ENCODE measurements around the gene CCDC59. TPM values are rescaled to one million over a fixed set of nuclear protein-coding genes. Genes with fewer than 3 reads are reported as not detected.

The CCDC59 gene
- total RNA-seq, 4 donors from 2014 or later: 5.8 to 62.5 (median 35.3) TPM

GRCh38 chr12:82357845-82358199, 365 bp downstream of the CCDC59 start:
- 1% methylated on average over 10 of the region's 10 CpGs for WGBS, 2 donors (ENCODE audit: low coverage in 1 of 2)
- no peak for DNase-seq
- peaks cover 0 to 25% (median 9%) of the 10 kb centered on the region in 4 donors for H3K36me3 ChIP-seq
- in situ Hi-C loops (cut with MboI; ENCODE audit: low pct_ligation_motif_present in 1 of 4, low pct_unique_long_range_greater_than_20kb in 1 of 4, low sequenced_read_pairs in 3 of 4) (no loop called here), intact Hi-C loops (cut with DNase I; ENCODE audit: low total_unique reads) (loop anchor here (10.0 kb wide), 1 partner anchor 713 kb away; no protein-coding TSS in a partner anchor)
- TF ChIP-seq EP300 (IDR thresholded peaks at IDR 0.05; ENCODE audit: low read depth): no peak
- TF ChIP-seq POLR2A (IDR thresholded peaks at IDR 0.05): no peak
- TF ChIP-seq, protein P1, sequence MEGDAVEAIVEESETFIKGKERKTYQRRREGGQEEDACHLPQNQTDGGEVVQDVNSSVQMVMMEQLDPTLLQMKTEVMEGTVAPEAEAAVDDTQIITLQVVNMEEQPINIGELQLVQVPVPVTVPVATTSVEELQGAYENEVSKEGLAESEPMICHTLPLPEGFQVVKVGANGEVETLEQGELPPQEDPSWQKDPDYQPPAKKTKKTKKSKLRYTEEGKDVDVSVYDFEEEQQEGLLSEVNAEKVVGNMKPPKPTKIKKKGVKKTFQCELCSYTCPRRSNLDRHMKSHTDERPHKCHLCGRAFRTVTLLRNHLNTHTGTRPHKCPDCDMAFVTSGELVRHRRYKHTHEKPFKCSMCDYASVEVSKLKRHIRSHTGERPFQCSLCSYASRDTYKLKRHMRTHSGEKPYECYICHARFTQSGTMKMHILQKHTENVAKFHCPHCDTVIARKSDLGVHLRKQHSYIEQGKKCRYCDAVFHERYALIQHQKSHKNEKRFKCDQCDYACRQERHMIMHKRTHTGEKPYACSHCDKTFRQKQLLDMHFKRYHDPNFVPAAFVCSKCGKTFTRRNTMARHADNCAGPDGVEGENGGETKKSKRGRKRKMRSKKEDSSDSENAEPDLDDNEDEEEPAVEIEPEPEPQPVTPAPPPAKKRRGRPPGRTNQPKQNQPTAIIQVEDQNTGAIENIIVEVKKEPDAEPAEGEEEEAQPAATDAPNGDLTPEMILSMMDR (IDR thresholded peaks at IDR 0.05): no peak
- no peak for TF ChIP-seq POLR2AphosphoS5 (IDR thresholded peaks at IDR 0.05)
- peak overlapping the region; percentile 88 to 95 (median 89) for H3K27ac ChIP-seq
- no peaks in the 10 kb centered on the region for H3K9me3 ChIP-seq
- H3K27me3 ChIP-seq: no peaks in the 10 kb centered on the region
- peak overlapping the region; percentile 71 to 86 (median 82) for H3K4me3 ChIP-seq
- H3K4me1 ChIP-seq: peaks cover 4 to 41% (median 24%) of the 10 kb centered on the region in 4 donors

DNA sequence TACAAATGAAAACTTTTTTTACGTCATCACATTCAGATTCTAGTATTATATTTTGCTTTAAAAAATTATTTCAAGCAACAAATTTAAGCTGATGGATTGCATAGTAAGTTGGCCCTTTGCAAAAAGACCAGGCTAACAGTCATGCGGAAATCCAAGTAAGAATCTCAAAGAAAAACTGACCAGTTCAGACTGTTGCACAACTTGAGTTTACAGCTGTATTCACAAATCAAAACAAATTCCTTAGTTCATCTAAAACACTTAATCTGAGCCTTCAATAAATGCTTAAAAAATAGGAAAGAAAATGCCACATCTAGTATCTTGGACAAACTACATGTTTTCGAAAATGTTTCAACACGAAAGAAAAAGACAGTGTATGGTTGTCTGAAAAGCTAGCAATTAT, 847 bp downstream of the CCDC59 start:
- no peak for DNase-seq
- intact Hi-C loops (cut with DNase I; ENCODE audit: low total_unique reads): loop anchor here (10.0 kb wide), 1 partner anchor 713 kb away; no protein-coding TSS in a partner anchor

GRCh38 chr12:82351390-82351789, 6.8 kb downstream of the CCDC59 start:
- Histone ChIP-seq H3K36me3 (peaks cover 0 to 41% (median 13%) of the 10 kb centered on the region in 4 donors), H3K27ac (no peak overlapping the region), H3K4me3 (no peak overlapping the region), H3K27me3 (no peaks in the 10 kb centered on the region), H3K9me3 (no peaks in the 10 kb centered on the region), H3K4me1 (peaks cover 0 to 13% (median 3%) of the 10 kb centered on the region in 4 donors)
- intact Hi-C loops (cut with DNase I; ENCODE audit: low total_unique reads): loop anchor here (10.0 kb wide), 1 partner anchor 707 kb away; no protein-coding TSS in a partner anchor
- in situ Hi-C loops (cut with MboI; ENCODE audit: low pct_ligation_motif_present in 1 of 4, low pct_unique_long_range_greater_than_20kb in 1 of 4, low sequenced_read_pairs in 3 of 4): no loop called here
- DNase-seq: no peak
- TF ChIP-seq, protein P1 (IDR thresholded peaks at IDR 0.05): no peak
- TF ChIP-seq POLR2AphosphoS5 (IDR thresholded peaks at IDR 0.05) (no peak), POLR2A (IDR thresholded peaks at IDR 0.05) (no peak), EP300 (IDR thresholded peaks at IDR 0.05; ENCODE audit: low read depth) (no peak)
- 83 to 84% methylated on average over 4 to 6 of the region's 6 CpGs for WGBS, 2 donors (ENCODE audit: low coverage in 1 of 2)

More for the DNA sequence above, 847 bp downstream of the CCDC59 start:
- peak overlapping the region; percentile 88 to 95 (median 89) for H3K27ac ChIP-seq
- in situ Hi-C loops (cut with MboI; ENCODE audit: low pct_ligation_motif_present in 1 of 4, low pct_unique_long_range_greater_than_20kb in 1 of 4, low sequenced_read_pairs in 3 of 4): no loop called here
- TF ChIP-seq, protein P1 (IDR thresholded peaks at IDR 0.05): no peak
- TF ChIP-seq POLR2AphosphoS5 (IDR thresholded peaks at IDR 0.05): no peak
- no peak for TF ChIP-seq POLR2A (IDR thresholded peaks at IDR 0.05)
- no peak for TF ChIP-seq EP300 (IDR thresholded peaks at IDR 0.05; ENCODE audit: low read depth)
- peaks cover 4 to 41% (median 24%) of the 10 kb centered on the region in 4 donors for H3K4me1 ChIP-seq
- WGBS, 2 donors (ENCODE audit: low coverage in 1 of 2): 48 to 51% methylated on average over 4 of the region's 4 CpGs
- no peaks in the 10 kb centered on the region for H3K27me3 ChIP-seq
- no peaks in the 10 kb centered on the region for H3K9me3 ChIP-seq
- H3K36me3 ChIP-seq: peaks cover 0 to 29% (median 11%) of the 10 kb centered on the region in 4 donors
- peak overlapping the region; percentile 71 to 86 (median 82) for H3K4me3 ChIP-seq

DNA sequence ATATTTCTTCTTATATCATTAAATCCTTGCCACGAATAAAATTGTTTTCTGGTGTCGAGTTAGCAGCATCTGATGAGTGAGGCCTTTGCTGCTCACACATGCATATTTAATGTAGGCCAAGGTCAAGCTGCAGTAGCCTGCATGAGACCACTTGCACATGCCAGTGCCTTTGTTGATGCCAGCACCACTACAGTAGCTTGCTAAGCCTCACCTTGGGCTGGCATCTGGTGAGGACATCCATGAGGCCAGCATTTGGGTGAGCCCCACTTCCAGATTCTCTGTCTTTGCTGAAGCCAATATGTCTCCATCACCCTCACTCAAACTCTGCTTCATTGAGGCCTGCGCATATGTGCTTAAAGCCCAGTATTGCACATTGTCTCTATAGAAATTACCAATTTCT, 8.0 kb downstream of the CCDC59 start:
- Histone ChIP-seq H3K9me3 (no peaks in the 10 kb centered on the region), H3K27ac (no peak overlapping the region), H3K4me3 (no peak overlapping the region), H3K4me1 (peaks cover 0 to under 1% (median 0%) of the 10 kb centered on the region in 4 donors), H3K36me3 (peaks cover 0 to 37% (median 13%) of the 10 kb centered on the region in 4 donors), H3K27me3 (no peaks in the 10 kb centered on the region)
- WGBS, 2 donors (ENCODE audit: low coverage in 1 of 2): 90 to 96% methylated on average over 3 of the region's 3 CpGs
- DNase-seq: no peak
- intact Hi-C loops (cut with DNase I; ENCODE audit: low total_unique reads) (loop anchor here (10.0 kb wide), 1 partner anchor 705 kb away; no protein-coding TSS in a partner anchor), in situ Hi-C loops (cut with MboI; ENCODE audit: low pct_ligation_motif_present in 1 of 4, low pct_unique_long_range_greater_than_20kb in 1 of 4, low sequenced_read_pairs in 3 of 4) (no loop called here)
- TF ChIP-seq EP300 (IDR thresholded peaks at IDR 0.05; ENCODE audit: low read depth): no peak
- TF ChIP-seq POLR2A (IDR thresholded peaks at IDR 0.05): no peak
- TF ChIP-seq, protein P1 (IDR thresholded peaks at IDR 0.05): no peak
- TF ChIP-seq POLR2AphosphoS5 (IDR thresholded peaks at IDR 0.05): no peak
